ENCODE data around the gene ATP6V1E1.

Gene ATP6V1E1

GRCh38 chr22:17542452-17542851 is 86.1 kb downstream of the ATP6V1E1 start:
- H3K4me3 ChIP-seq (ENCODE audit: low read length), result no peak overlapping the region
- H3K9ac ChIP-seq (ENCODE audit: low read length), result no peak overlapping the region
- no peaks in the 10 kb centered on the region for H3K27me3 ChIP-seq (ENCODE audit: low read depth, low read length)
- H3K79me2 ChIP-seq (ENCODE audit: low read length), result no peaks in the 10 kb centered on the region
- H3K4me2 ChIP-seq (ENCODE audit: low read length), result no peak overlapping the region
- H4K20me1 ChIP-seq (ENCODE audit: insufficient read depth, low read length), result no peaks in the 10 kb centered on the region
- TF ChIP-seq EZH2phosphoT487 (IDR thresholded peaks at IDR 0.05; ENCODE audit: low read depth), result no peak
- TF ChIP-seq, protein P1, sequence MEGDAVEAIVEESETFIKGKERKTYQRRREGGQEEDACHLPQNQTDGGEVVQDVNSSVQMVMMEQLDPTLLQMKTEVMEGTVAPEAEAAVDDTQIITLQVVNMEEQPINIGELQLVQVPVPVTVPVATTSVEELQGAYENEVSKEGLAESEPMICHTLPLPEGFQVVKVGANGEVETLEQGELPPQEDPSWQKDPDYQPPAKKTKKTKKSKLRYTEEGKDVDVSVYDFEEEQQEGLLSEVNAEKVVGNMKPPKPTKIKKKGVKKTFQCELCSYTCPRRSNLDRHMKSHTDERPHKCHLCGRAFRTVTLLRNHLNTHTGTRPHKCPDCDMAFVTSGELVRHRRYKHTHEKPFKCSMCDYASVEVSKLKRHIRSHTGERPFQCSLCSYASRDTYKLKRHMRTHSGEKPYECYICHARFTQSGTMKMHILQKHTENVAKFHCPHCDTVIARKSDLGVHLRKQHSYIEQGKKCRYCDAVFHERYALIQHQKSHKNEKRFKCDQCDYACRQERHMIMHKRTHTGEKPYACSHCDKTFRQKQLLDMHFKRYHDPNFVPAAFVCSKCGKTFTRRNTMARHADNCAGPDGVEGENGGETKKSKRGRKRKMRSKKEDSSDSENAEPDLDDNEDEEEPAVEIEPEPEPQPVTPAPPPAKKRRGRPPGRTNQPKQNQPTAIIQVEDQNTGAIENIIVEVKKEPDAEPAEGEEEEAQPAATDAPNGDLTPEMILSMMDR (IDR thresholded peaks at IDR 0.05; ENCODE audit: low read depth, low read length), result no peak
- H3K36me3 ChIP-seq (replicated peaks; ENCODE audit: low read depth, low read length), result no peaks in the 10 kb centered on the region
- no peak overlapping the region for H2AFZ ChIP-seq (ENCODE audit: low read depth, low read length)
- no peak overlapping the region for H3K27ac ChIP-seq (ENCODE audit: low read length)
- no peaks in the 10 kb centered on the region for H3K4me1 ChIP-seq (ENCODE audit: low read length)
- H3K9me3 ChIP-seq (ENCODE audit: insufficient read depth, low read length), result no peaks in the 10 kb centered on the region
